ENCODE results near the gene RND3. TPM values are rescaled to one million over a fixed set of nuclear protein-coding genes. Genes with fewer than 3 reads are reported as not detected.

The RND3 gene
- total RNA-seq, 2 experiments from 2014 or later, result not detected

DNA sequence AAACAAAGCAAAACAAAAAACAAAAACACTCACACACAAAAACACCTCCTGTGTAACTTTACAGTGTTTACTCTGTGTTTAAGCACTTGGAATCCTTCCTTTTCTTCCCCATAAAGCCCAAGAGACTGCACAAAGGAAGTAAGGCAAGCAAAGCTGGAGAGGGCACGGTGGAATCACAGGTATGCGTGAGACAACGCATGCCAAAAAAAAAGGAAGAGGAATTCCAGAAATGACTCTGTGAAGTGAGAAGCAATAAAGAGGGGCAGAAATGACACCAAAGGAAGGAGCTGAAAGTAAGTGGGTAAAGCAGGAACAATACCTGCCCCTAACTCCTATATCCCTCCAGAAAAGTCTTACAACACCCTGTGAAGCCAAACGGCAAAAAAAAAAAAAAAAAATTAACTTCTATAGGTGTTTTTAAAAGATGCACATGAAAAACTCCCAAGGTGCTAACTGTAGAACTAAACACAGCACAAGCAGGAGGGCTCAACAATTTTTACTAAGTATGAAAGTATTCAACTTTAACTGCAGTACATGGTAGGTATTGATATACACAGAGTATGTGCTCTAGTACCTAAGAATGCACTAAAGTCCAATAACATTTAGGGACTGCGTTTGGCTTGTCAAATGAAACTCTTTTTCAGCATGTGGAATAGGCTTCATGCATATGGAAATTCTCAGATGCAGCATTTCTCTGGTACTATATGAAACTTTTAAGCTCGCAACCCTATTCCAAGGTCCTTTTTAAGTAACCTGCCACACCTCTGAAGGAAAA, 9.1 kb downstream of the RND3 start:
- Mint-ChIP-seq H3K27ac (no peak overlapping the region), H3K9me3 (no peaks in the 10 kb centered on the region), H3K36me3 (no peaks in the 10 kb centered on the region)

GRCh38 chr2:150477347-150477746, 10.1 kb downstream of the RND3 start:
- POLR2A ChIA-PET, result no interaction called here
- H3K4me3 Mint-ChIP-seq, result no peak overlapping the region
- H3K27ac Mint-ChIP-seq, result no peak overlapping the region
- intact Hi-C loops (cut with micrococcal nuclease), result no loop called here
- H3K9me3 Mint-ChIP-seq, result no peaks in the 10 kb centered on the region
- CTCF ChIA-PET, result no interaction called here
- H3K27me3 Mint-ChIP-seq, result peaks cover 2% of the 10 kb centered on the region
- H3K4me1 Mint-ChIP-seq (ENCODE audit: low read depth), result no peaks in the 10 kb centered on the region
- no peak for DNase-seq
- no peaks in the 10 kb centered on the region for H3K36me3 Mint-ChIP-seq

More for the DNA sequence above, 9.1 kb downstream of the RND3 start:
- intact Hi-C loops (cut with micrococcal nuclease), result no loop called here
- POLR2A ChIA-PET, result no interaction called here
- CTCF ChIA-PET, result interaction anchor here (0.7 kb wide), 1 partner anchor 890 kb away, joined by 3 read pairs; no protein-coding TSS in a partner anchor
- H3K4me1 Mint-ChIP-seq (ENCODE audit: low read depth), result no peaks in the 10 kb centered on the region
- no peak for DNase-seq
- H3K27me3 Mint-ChIP-seq, result peaks cover 5% of the 10 kb centered on the region
- no peak overlapping the region for H3K4me3 Mint-ChIP-seq

DNA sequence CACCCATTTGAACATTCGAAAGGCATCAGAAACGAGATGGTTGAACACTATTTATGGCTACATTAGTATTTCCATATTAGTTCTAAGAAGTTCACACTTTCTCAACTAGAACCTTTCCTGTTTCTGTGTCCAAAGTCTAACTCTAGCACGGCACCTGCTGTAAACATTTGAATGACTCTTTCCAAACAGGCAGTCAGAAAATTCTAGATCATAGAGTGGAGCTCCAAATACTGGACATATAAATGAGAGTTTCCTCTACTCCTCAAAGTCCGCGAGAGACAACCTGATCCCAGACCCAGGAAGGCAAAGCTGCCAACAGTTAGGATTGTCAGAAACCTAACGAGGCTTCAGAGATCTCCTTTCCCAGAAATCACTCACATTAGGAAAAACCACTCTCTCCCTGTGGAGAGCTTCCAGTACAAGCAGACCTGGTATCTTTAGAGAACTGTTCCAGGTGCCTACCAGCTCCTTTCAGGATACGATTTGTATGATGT, 10.6 kb downstream of the RND3 start:
- Mint-ChIP-seq H3K27ac (no peak overlapping the region), H3K27me3 (peaks cover 3% of the 10 kb centered on the region), H3K4me1 (ENCODE audit: low read depth) (no peaks in the 10 kb centered on the region), H3K9me3 (no peaks in the 10 kb centered on the region), H3K4me3 (no peak overlapping the region), H3K36me3 (no peaks in the 10 kb centered on the region)
- CTCF ChIA-PET, result no interaction called here
- POLR2A ChIA-PET, result no interaction called here
- DNase-seq, result no peak
- intact Hi-C loops (cut with micrococcal nuclease), result no loop called here

GRCh38 chr2:150476286-150476685, 11.2 kb downstream of the RND3 start:
- no peak overlapping the region for H3K4me3 Mint-ChIP-seq
- H3K27ac Mint-ChIP-seq, result no peak overlapping the region
- peaks cover 3% of the 10 kb centered on the region for H3K27me3 Mint-ChIP-seq
- ChIA-PET POLR2A (no interaction called here), CTCF (no interaction called here)
- H3K36me3 Mint-ChIP-seq, result no peaks in the 10 kb centered on the region
- intact Hi-C loops (cut with micrococcal nuclease), result no loop called here
- no peak for DNase-seq
- H3K9me3 Mint-ChIP-seq, result no peaks in the 10 kb centered on the region
- H3K4me1 Mint-ChIP-seq (ENCODE audit: low read depth), result no peaks in the 10 kb centered on the region

- Mint-ChIP-seq H3K27ac (no peak overlapping the region), H3K4me1 (ENCODE audit: low read depth) (no peaks in the 10 kb centered on the region), H3K27me3 (peaks cover 3% of the 10 kb centered on the region), H3K36me3 (no peaks in the 10 kb centered on the region), H3K9me3 (no peaks in the 10 kb centered on the region), H3K4me3 (no peak overlapping the region)
- no peak for DNase-seq
- ChIA-PET CTCF (no interaction called here), POLR2A (no interaction called here)
- intact Hi-C loops (cut with micrococcal nuclease), result no loop called here
These were observed 11.8 kb downstream of the RND3 start for GRCh38 chr2:150475479-150476250.

DNA sequence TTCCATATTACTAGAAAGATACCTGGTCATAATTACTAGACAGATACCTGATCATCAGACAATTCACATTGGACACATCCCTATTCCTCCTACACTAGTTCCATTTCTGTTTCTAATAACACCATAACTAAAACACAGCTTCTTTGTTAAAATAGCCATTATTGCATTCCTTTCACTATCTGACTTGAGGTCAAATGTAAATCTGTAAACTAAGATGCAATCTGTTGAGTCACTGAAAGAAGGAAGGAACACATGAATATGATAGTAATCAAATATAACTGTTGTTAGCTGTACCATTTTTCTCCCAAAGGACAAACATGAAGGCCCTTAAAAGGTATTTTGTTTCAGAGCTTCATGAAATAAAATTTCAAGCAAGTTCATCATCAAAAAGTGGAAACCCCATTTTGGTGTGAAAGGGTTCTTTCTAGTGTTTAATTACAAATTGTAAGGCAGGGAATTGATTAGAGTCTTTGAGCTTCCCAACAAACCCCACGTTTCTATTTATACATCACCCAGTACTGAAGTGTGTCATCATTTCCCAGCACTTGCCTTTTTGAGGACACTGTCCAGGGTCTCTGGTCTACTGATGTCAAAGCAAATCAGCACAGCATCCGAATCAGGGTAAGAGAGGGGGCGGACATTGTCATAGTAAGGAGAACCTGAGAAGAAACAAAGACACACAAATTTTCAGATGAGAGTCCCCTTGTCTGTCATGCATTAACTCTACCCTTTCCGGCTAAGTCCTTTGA, 13.0 kb downstream of the RND3 start:
- ChIA-PET CTCF (no interaction called here), POLR2A (no interaction called here)
- no peaks in the 10 kb centered on the region for H3K9me3 Mint-ChIP-seq
- no peak for DNase-seq
- no peak overlapping the region for H3K4me3 Mint-ChIP-seq
- H3K27ac Mint-ChIP-seq, result no peak overlapping the region
- H3K27me3 Mint-ChIP-seq, result peaks cover 3% of the 10 kb centered on the region
- no peaks in the 10 kb centered on the region for H3K36me3 Mint-ChIP-seq
- intact Hi-C loops (cut with micrococcal nuclease), result no loop called here
- H3K4me1 Mint-ChIP-seq (ENCODE audit: low read depth), result no peaks in the 10 kb centered on the region

DNA sequence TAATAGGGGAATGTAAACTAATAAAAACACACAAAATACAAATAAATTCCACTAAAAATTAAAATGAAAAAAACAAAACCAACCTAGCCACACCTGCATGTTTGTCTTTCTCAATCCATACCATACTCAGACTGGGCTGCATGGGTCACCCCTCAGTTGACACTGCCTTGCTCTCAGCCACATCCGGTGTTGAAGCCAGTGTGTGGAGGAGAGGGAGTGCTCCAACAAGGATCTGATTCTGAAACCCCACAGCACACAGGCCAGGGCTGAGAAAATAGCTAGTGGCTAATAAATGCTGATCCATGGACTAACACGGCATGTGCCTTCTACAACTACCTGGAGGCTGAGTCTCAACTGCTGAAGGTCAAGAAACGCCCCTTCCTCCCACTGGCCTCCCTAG, 13.7 kb downstream of the RND3 start:
- CTCF ChIA-PET, result no interaction called here

DNA sequence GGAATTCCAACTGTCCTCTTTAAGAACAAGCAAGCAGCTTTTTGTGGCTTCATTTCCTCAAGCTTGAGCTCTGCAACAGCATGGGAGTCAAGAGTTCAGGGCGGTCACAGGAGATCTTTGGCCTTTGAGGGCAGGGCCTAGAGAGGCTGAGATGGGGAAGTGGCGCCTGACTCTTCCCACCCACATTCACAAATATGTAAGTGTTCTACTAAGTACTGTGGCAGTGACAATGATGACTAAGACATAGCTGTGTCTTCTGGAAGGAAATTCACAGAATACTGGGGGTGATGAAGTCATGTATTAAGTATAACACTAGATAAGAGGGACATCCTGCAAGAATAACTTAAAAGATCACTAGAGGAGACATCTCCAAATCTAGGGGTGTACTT, 15.0 kb downstream of the RND3 start:
- ChIA-PET POLR2A (no interaction called here), CTCF (no interaction called here)
- no peak overlapping the region for H3K27ac Mint-ChIP-seq
- no peaks in the 10 kb centered on the region for H3K9me3 Mint-ChIP-seq
- no peak overlapping the region for H3K4me3 Mint-ChIP-seq
- intact Hi-C loops (cut with micrococcal nuclease), result no loop called here
- no peak for DNase-seq
- H3K4me1 Mint-ChIP-seq (ENCODE audit: low read depth), result no peaks in the 10 kb centered on the region
- H3K27me3 Mint-ChIP-seq, result peaks cover 3% of the 10 kb centered on the region
- H3K36me3 Mint-ChIP-seq, result no peaks in the 10 kb centered on the region

More for the DNA sequence above, 13.7 kb downstream of the RND3 start:
- H3K4me1 Mint-ChIP-seq (ENCODE audit: low read depth), result no peaks in the 10 kb centered on the region
- H3K9me3 Mint-ChIP-seq, result no peaks in the 10 kb centered on the region
- intact Hi-C loops (cut with micrococcal nuclease), result no loop called here
- no peaks in the 10 kb centered on the region for H3K36me3 Mint-ChIP-seq
- peaks cover 3% of the 10 kb centered on the region for H3K27me3 Mint-ChIP-seq
- H3K27ac Mint-ChIP-seq, result no peak overlapping the region
- POLR2A ChIA-PET, result no interaction called here
- DNase-seq, result no peak
- no peak overlapping the region for H3K4me3 Mint-ChIP-seq

GRCh38 chr2:150471813-150472510, 15.5 kb downstream of the RND3 start:
- H3K4me3 Mint-ChIP-seq, result no peak overlapping the region

GRCh38 chr2:150470435-150470834, 17.0 kb downstream of the RND3 start:
- CTCF ChIA-PET, result no interaction called here
- no peak for DNase-seq
- no peaks in the 10 kb centered on the region for H3K4me1 Mint-ChIP-seq (ENCODE audit: low read depth)
- no peak overlapping the region for H3K27ac Mint-ChIP-seq
- intact Hi-C loops (cut with micrococcal nuclease), result no loop called here
- no peak overlapping the region for H3K4me3 Mint-ChIP-seq
- no peaks in the 10 kb centered on the region for H3K36me3 Mint-ChIP-seq
- H3K9me3 Mint-ChIP-seq, result no peaks in the 10 kb centered on the region
- H3K27me3 Mint-ChIP-seq, result peaks cover 3% of the 10 kb centered on the region
- POLR2A ChIA-PET, result no interaction called here

More at GRCh38 chr2:150471813-150472510, 15.5 kb downstream of the RND3 start:
- intact Hi-C loops (cut with micrococcal nuclease), result no loop called here
- ChIA-PET CTCF (no interaction called here), POLR2A (no interaction called here)
- no peaks in the 10 kb centered on the region for H3K4me1 Mint-ChIP-seq (ENCODE audit: low read depth)
- no peaks in the 10 kb centered on the region for H3K36me3 Mint-ChIP-seq
- H3K27ac Mint-ChIP-seq, result no peak overlapping the region
- H3K9me3 Mint-ChIP-seq, result no peaks in the 10 kb centered on the region
- peaks cover 3% of the 10 kb centered on the region for H3K27me3 Mint-ChIP-seq
- no peak for DNase-seq

- intact Hi-C loops (cut with micrococcal nuclease), result no loop called here
- DNase-seq, result no peak
- ChIA-PET POLR2A (no interaction called here), CTCF (no interaction called here)
- Mint-ChIP-seq H3K36me3 (no peaks in the 10 kb centered on the region), H3K4me3 (no peak overlapping the region), H3K9me3 (no peaks in the 10 kb centered on the region), H3K27me3 (peaks cover 3% of the 10 kb centered on the region), H3K4me1 (ENCODE audit: low read depth) (no peaks in the 10 kb centered on the region), H3K27ac (no peak overlapping the region)
These were observed 17.7 kb downstream of the RND3 start for GRCh38 chr2:150469706-150470274.
